AG10803 (cell line): Measurements from ENCODE around the gene GOLGA3.
"Not testable (repeated sequence)": the region's sequence is repeated elsewhere in the genome, so short reads cannot be mapped to it uniquely, and the experiment has no call there.

Source experiments
- DNase-seq: peaks from one replicate; pipeline ENCODE4 v3.0.0; 2010; ENCODE audit warnings: low read depth
- H3K4me3 ChIP-seq: 2 replicates; pipeline ENCODE4 v1.5.1; 2011; ENCODE audit warnings: mild to moderate bottlenecking, low read length, control low read depth
- CTCF ChIP-seq: conservative IDR thresholded peaks from 2 replicates; pipeline ENCODE4 v1.5.1; 2011; ENCODE audit warnings: mild to moderate bottlenecking, low read length, control low read depth, inconsistent platforms

GOLGA3 gene

DNA sequence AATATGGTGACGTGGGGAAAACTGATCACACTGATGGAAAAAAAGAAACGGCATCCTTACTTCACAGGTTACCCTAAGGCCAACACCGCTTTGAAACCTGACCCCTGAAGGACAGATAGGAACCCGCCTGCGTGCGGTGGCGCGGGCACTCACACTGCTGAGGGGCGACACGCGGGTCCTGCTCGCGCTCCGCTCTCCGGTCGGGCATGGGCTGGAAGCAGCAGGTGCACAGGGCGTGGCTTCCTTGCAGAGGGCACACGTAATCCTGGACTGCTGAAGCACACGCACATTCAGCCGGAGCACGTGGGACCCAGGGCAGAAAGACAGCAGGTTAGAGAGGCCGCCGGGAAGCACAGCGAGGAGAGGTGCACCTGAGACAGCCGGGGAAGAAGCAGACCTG lies 22.8 kb upstream of the GOLGA3 start:
- no peak for TF ChIP-seq CTCF
- H3K4me3 ChIP-seq: no peak overlapping the region
- no peak for DNase-seq

- DNase-seq: no peak
- TF ChIP-seq CTCF: no peak
- no peak overlapping the region for H3K4me3 ChIP-seq
Measured at GRCh38 chr12:132850291-132850690, 21.6 kb upstream of the GOLGA3 start.

GRCh38 chr12:132848521-132848920 lies 19.9 kb upstream of the GOLGA3 start:
- no peak for TF ChIP-seq CTCF
- DNase-seq: no peak
- H3K4me3 ChIP-seq: no peak overlapping the region

DNA sequence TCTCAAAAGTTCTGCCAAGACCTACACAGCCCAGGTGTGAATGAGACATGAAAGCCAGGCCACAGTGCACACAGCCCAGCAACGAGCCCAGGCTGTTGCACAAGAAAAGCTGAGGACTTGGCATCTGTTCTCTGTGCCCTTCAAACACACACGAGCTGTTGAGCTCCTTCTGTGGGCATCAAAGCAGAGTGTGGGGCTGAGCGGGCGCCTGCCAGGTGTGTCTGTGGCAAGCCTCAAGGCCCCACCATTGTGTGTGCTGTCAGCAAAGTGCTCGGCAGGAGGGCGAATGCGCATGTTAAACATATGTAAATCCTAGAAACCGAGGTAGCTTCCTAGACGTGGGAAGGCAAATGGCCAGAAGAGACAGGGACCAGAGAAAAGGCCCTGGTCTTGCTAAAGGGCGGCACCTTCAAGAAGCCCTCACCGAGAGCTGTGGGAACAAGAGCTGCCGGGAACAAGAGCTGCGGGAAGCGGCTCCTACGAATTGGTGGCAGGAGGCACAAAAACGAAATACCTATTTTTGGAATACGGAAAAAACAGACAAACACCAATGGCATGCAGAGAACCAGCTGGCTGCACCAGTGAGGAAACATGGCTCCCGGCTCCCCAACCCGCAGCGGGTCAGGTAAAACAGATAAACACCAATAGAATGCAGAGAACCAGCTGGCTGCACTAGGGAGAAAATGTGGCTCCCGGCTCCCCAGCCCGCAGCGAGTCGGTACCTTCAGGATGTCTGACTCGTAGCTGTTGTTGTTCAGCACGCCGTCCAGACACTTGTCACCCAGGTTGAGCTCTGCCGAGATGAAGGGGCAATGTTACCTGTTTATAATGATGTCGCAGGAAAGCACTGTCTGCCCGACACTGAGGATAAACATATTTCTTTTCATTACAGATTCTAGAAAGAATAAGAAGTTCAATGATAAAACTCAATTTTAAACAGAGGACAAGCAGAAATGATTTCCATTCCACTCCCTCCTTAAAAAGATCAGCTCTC lies 19.0 kb upstream of the GOLGA3 start:
- TF ChIP-seq CTCF: no peak
- H3K4me3 ChIP-seq: no peak overlapping the region
- no peak for DNase-seq

DNA sequence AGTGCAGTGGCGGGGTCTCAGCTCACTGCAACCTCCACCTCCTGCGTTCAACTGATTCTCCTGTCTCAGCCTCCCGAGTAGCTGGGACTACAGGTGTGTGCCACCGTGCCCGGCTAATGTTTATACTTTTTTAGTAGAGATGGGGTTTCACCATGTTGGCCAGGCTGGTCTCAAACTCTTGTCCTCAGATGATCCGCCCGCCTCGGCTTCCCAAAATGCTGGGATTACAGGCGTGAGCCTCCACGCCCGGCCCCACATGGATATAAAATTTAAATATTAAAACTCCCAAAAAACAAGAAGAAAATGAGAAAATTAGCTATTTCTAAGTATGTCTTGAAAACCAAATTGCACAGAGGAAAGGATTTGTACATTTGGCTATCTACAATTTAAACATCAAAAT lies 16.0 kb upstream of the GOLGA3 start:
- H3K4me3 ChIP-seq, DNase-seq: not testable (repeated sequence)

- no peak overlapping the region for H3K4me3 ChIP-seq
Measured at GRCh38 chr12:132842449-132843045, 13.9 kb upstream of the GOLGA3 start.

GRCh38 chr12:132841151-132841550 lies 12.5 kb upstream of the GOLGA3 start:
- H3K4me3 ChIP-seq: no peak overlapping the region
- no peak for TF ChIP-seq CTCF

More at GRCh38 chr12:132842449-132843045, 13.9 kb upstream of the GOLGA3 start:
- no peak for DNase-seq
- TF ChIP-seq CTCF: no peak

More at GRCh38 chr12:132841151-132841550, 12.5 kb upstream of the GOLGA3 start:
- no peak for DNase-seq
